Left lung (tissue), 10 donors: Measurements from ENCODE around the gene RASA4B. TPM values are rescaled to one million over a fixed set of nuclear protein-coding genes. Genes with fewer than 3 reads are reported as not detected.

Experiments
- ATAC-seq: fragments of 200-7000 bp; cut with Tn5 transposase; one replicate; pipeline ENCODE4 v1.9.1; 2020; ENCODE audit warnings: moderate library complexity
- DNase-seq, 4 donors: peaks; one replicate each; pipeline ENCODE4 v3.0.0-alpha.2; 2013 to 2020
- H3K27ac ChIP-seq, 2 donors: fragments of 200-600 bp; sonication (generic) in 1 of 2; one replicate each; pipeline versions ENCODE4 v1.5.0 to v1.8.0; 2020 to 2021
- H3K27me3 ChIP-seq, 2 donors: fragments of 200-600 bp; sonication (generic) in 1 of 2; one replicate each; pipeline versions ENCODE4 v1.5.0 to v1.8.0; 2020 to 2021
- H3K36me3 ChIP-seq, 2 donors: fragments of 200-600 bp; sonication (generic) in 1 of 2; one replicate each; pipeline versions ENCODE4 v1.5.0 to v1.8.0; 2020 to 2021
- H3K4me1 ChIP-seq, 2 donors: fragments of 200-600 bp; one replicate each; pipeline ENCODE4 v1.8.0; 2021
- H3K4me3 ChIP-seq, 2 donors: fragments of 200-600 bp; sonication (generic) in 1 of 2; one replicate each; pipeline versions ENCODE4 v1.5.0 to v1.8.0; 2020 to 2021; ENCODE audit warnings: mild to moderate bottlenecking in 1 of 2
- H3K9me3 ChIP-seq, 2 donors: fragments of 200-600 bp; sonication (generic) in 1 of 2; one replicate each; pipeline versions ENCODE4 v1.5.0 to v1.8.0; 2020 to 2021
- CTCF ChIP-seq, 2 donors: fragments of 200-600 bp; sonication (generic) in 1 of 2; IDR thresholded peaks; one replicate each; pipeline versions ENCODE4 v1.5.0 to v1.8.0; 2021; ENCODE audit warnings: antibody characterized with exemption in 2 of 2
- intact Hi-C, 2 donors: fragments of 100-400 bp; cut with DNase I; formaldehyde crosslinking; loops; one replicate each; pipeline versions ENCODE4 v1.11.2 to v1.14.2; 2022
- microRNA-seq, 2 donors: library from miRNA; unstranded; fragments of <30 nt; microRNA quantifications; one replicate each; pipeline ENCODE4, GENCODE V29; 2019
- polyA plus RNA-seq, 6 donors: library from polyadenylated mRNA; unstranded; fragments of 120-200 nt; gene quantifications; one replicate each; pipeline ENCODE4 v1.2.1, GENCODE V29; 2013; ENCODE audit not compliant: insufficient read length in 6 of 6
- total RNA-seq, 2 donors: library from RNA; stranded (reverse); fragmentation: NEBNext Ultra II Directional; extraction: Animal tissue kit (Norgen Biotek cat#: 25700); gene quantifications; one replicate each; pipeline ENCODE4 v1.2.1, GENCODE V29; 2021
- donor health status: DM: no; HTN: yes; CAD: no.
- donor health status: DM: no; HTN: no; CAD: no.

RASA4B gene
- total and polyA plus RNA-seq, 8 donors = 3.0 to 18.5 (median 6.1) TPM

- Histone ChIP-seq H3K27me3 (no peaks in the 10 kb centered on the region), H3K27ac (peak within 1 kb of the TSS; percentile 85 to 97), H3K9me3 (no peaks in the 10 kb centered on the region), H3K36me3 (peaks cover 0 to 24% of the 10 kb centered on the region in 2 donors), H3K4me1 (peaks cover 13 to 62% of the 10 kb centered on the region in 2 donors), H3K4me3 (peak within 1 kb of the TSS; percentile 83 to 92)
- ATAC-seq (peak; percentile 89), DNase-seq (peak; percentile 52 to 97 (median 84))
- TF ChIP-seq CTCF (IDR thresholded peaks at IDR 0.05) = no peak
- intact Hi-C loops = no loop called here
These were observed 84.1 kb downstream of the RASA4B start, which contains the start of gene ORAI2 for GRCh38 chr7:102433219-102434038. Gene ORAI2 (plus strand): TSS chr7:102433575. CDS start chr7:102438957, 5,382 bp downstream.

Small RNA genes within 50 kb of the gene (microRNA-seq; reads per million reads assigned to microRNA genes)
- gene MIR4467 (0 to 0.27 reads per million in 2 donors), gene MIR5090 (0.82 to 2.3 reads per million in 2 donors)

Other genes starting within 250 kb of the RASA4B start
- gene SH2B2, start 230.9 kb downstream of the RASA4B start, total RNA-seq = 1 to 10 TPM; 5.7 to 8.2 TPM
- 1 to 10 TPM; 3.1 to 5.1 (median 3.8) TPM for gene SH2B2, start 230.9 kb downstream of the RASA4B start, polyA plus RNA-seq
- not detected for gene SPDYE6, start 161.3 kb downstream of the RASA4B start, total RNA-seq
- 10 to 100 TPM in 1 of 6 donors, 1 to 10 TPM in 5; 2.2 to 10.0 (median 6.8) TPM for gene SPDYE6, start 161.3 kb downstream of the RASA4B start, polyA plus RNA-seq
- gene PRKRIP1, start 121.4 kb downstream of the RASA4B start, total RNA-seq = 10 to 100 TPM; 17.1 to 18.8 TPM
- 10 to 100 TPM; 38.6 to 44.9 (median 41.8) TPM for gene PRKRIP1, start 121.4 kb downstream of the RASA4B start, polyA plus RNA-seq
- 10 to 100 TPM; 22.3 to 38.2 TPM for gene ORAI2, start 84.2 kb downstream of the RASA4B start, total RNA-seq
- 10 to 100 TPM in 5 of 6 donors, 1 to 10 TPM in 1; 8.8 to 17.4 (median 12.0) TPM for gene ORAI2, start 84.2 kb downstream of the RASA4B start, polyA plus RNA-seq
- 1 to 10 TPM; 8.6 to 9.5 TPM for gene ALKBH4, start 52.9 kb downstream of the RASA4B start, total RNA-seq
- 10 to 100 TPM; 10.3 to 14.1 (median 11.5) TPM for gene ALKBH4, start 52.9 kb downstream of the RASA4B start, polyA plus RNA-seq
- 10 to 100 TPM; 12.9 to 16.6 TPM for gene LRWD1, start 52.8 kb downstream of the RASA4B start, total RNA-seq
- 10 to 100 TPM; 13.0 to 22.2 (median 16.6) TPM for gene LRWD1, start 52.8 kb downstream of the RASA4B start, polyA plus RNA-seq
- 10 to 100 TPM; 30.5 to 39.0 TPM for gene POLR2J, start 38.9 kb downstream of the RASA4B start, total RNA-seq
- gene POLR2J, start 38.9 kb downstream of the RASA4B start, polyA plus RNA-seq = 10 to 100 TPM; 22.4 to 32.6 (median 26.5) TPM
- 10 to 100 TPM; 12.7 to 22.0 TPM for gene UPK3BL2, start 25.9 kb upstream of the RASA4B start, total RNA-seq
- gene UPK3BL2, start 25.9 kb upstream of the RASA4B start, polyA plus RNA-seq = 10 to 100 TPM; 11.7 to 22.9 (median 13.7) TPM
- not detected for gene SPDYE2, start 33.4 kb upstream of the RASA4B start, total RNA-seq
- gene SPDYE2, start 33.4 kb upstream of the RASA4B start, polyA plus RNA-seq = 10 to 100 TPM in 3 of 6 donors, 1 to 10 TPM in 3; 6.2 to 15.0 (median 10.4) TPM
- gene POLR2J3, start 54.8 kb upstream of the RASA4B start, total RNA-seq = 10 to 100 TPM; 21.6 to 43.4 TPM
- 100 to 1,000 TPM in 3 of 6 donors, 10 to 100 TPM in 3; 51.6 to 108 (median 95.7) TPM for gene POLR2J3, start 54.8 kb upstream of the RASA4B start, polyA plus RNA-seq
- gene RASA4, start 99.0 kb upstream of the RASA4B start, total RNA-seq = 10 to 100 TPM; 22.9 to 43.2 TPM
- 10 to 100 TPM; 16.5 to 34.7 (median 29.3) TPM for gene RASA4, start 99.0 kb upstream of the RASA4B start, polyA plus RNA-seq
- 10 to 100 TPM; 15.7 to 18.2 TPM for gene UPK3BL1, start 125.0 kb upstream of the RASA4B start, total RNA-seq
- gene UPK3BL1, start 125.0 kb upstream of the RASA4B start, polyA plus RNA-seq = 10 to 100 TPM in 5 of 6 donors, 1 to 10 TPM in 1; 7.5 to 38.4 (median 25.3) TPM
- not detected for gene SPDYE2B, start 132.5 kb upstream of the RASA4B start, total RNA-seq
- 1 to 10 TPM; 2.2 to 4.7 (median 2.7) TPM for gene SPDYE2B, start 132.5 kb upstream of the RASA4B start, polyA plus RNA-seq
- gene POLR2J2, start 153.9 kb upstream of the RASA4B start, total RNA-seq = 10 to 100 TPM in 1 of 2 donors, 1 to 10 TPM in 1; 9.5 to 15.0 TPM
- 1 to 10 TPM; 2.1 to 6.0 (median 3.1) TPM for gene POLR2J2, start 153.9 kb upstream of the RASA4B start, polyA plus RNA-seq
- gene FAM185A, start 231.2 kb upstream of the RASA4B start, total RNA-seq = 1 to 10 TPM; 7.1 to 7.7 TPM
- 10 to 100 TPM; 11.1 to 15.1 (median 12.6) TPM for gene FAM185A, start 231.2 kb upstream of the RASA4B start, polyA plus RNA-seq